ENCODE measurements around the gene ORAI2. TPM values are rescaled to one million over a fixed set of nuclear protein-coding genes. Genes with fewer than 3 reads are reported as not detected.

The ORAI2 gene
- total RNA-seq, 1 experiment from 2014 or later: 11.4 TPM

DNA sequence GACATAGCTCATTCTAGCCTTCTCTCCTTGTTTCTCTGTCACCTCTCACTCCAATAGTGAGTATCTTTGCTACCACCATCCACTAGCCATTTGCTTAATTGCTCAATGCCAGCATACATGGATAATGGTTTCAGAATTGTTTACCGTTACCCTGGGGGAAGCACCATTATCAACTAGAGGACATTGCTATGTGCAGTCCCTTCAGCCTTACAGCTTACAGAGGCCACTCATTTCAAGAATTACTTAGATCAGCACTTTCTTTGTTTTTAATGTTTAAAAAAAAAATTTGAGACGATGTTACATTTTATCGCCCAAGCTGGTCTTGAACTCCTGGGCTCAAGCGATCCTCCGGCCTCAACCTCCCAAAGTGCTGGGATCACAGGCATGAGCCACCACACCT, 14.8 kb upstream of the ORAI2 start:
- no peaks in the 10 kb centered on the region for H3K9me3 Mint-ChIP-seq (ENCODE audit: low read depth, unreplicated experiment)
- intact Hi-C loops (cut with micrococcal nuclease; ENCODE audit: unreplicated experiment): no loop called here
- no peaks in the 10 kb centered on the region for H3K4me1 Mint-ChIP-seq (ENCODE audit: low read depth, unreplicated experiment)
- no peak for TF ChIP-seq CTCF (IDR thresholded peaks at IDR 0.05; ENCODE audit: unreplicated experiment)
- CTCF ChIA-PET: no interaction called here
- DNase-seq: no peak
- no TSS peak for BruUV-seq (replicated peaks)
- peaks cover 22% of the 10 kb centered on the region for H3K36me3 Mint-ChIP-seq (ENCODE audit: insufficient read depth, unreplicated experiment)
- no peak overlapping the region for H3K4me3 Mint-ChIP-seq (ENCODE audit: low read depth, unreplicated experiment)
- H3K27ac Mint-ChIP-seq (ENCODE audit: unreplicated experiment): no peak overlapping the region
- no peaks in the 10 kb centered on the region for H3K27me3 Mint-ChIP-seq (ENCODE audit: unreplicated experiment)

DNA sequence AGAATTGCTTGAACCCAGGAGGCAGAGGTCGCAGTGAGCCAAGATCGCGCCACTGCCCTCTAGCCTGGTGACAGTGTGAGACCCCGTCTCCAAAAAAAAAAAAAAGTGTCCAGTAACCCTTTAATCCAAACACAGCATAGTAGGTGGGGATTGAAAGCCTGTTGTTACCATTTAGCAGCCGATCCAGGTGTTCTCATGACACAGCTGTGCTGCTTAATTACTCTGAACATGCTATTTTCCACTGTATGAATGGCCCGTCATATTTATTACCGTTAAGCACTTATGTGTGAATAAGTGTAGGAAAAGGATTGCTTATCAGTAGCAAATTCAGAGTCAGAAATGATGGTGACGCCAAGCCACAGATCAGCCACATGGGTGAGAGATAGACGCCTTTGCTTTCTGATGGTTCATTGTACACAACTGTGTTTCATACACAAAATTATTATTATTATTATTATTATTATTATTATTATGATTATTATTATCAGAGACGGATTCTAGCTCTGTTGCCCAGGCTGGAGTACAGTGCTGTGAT, 11.6 kb upstream of the ORAI2 start:
- Mint-ChIP-seq H3K4me1 (ENCODE audit: low read depth, unreplicated experiment) (no peaks in the 10 kb centered on the region), H3K27ac (ENCODE audit: unreplicated experiment) (no peak overlapping the region), H3K36me3 (ENCODE audit: insufficient read depth, unreplicated experiment) (peaks cover 29% of the 10 kb centered on the region), H3K27me3 (ENCODE audit: unreplicated experiment) (no peaks in the 10 kb centered on the region), H3K9me3 (ENCODE audit: low read depth, unreplicated experiment) (no peaks in the 10 kb centered on the region), H3K4me3 (ENCODE audit: low read depth, unreplicated experiment) (no peak overlapping the region)
- intact Hi-C loops (cut with micrococcal nuclease; ENCODE audit: unreplicated experiment): no loop called here
- BruUV-seq (replicated peaks): no TSS peak
- CTCF ChIA-PET: interaction anchor here (0.7 kb wide), 1 partner anchor 92 kb away, joined by 3 read pairs; no protein-coding TSS in a partner anchor
- DNase-seq: no peak
- TF ChIP-seq CTCF (IDR thresholded peaks at IDR 0.05; ENCODE audit: unreplicated experiment): no peak

- Mint-ChIP-seq H3K27me3 (ENCODE audit: unreplicated experiment) (no peaks in the 10 kb centered on the region), H3K4me3 (ENCODE audit: low read depth, unreplicated experiment) (no peak overlapping the region), H3K36me3 (ENCODE audit: insufficient read depth, unreplicated experiment) (peaks cover 15% of the 10 kb centered on the region), H3K9me3 (ENCODE audit: low read depth, unreplicated experiment) (no peaks in the 10 kb centered on the region), H3K27ac (ENCODE audit: unreplicated experiment) (no peak overlapping the region), H3K4me1 (ENCODE audit: low read depth, unreplicated experiment) (no peaks in the 10 kb centered on the region)
- intact Hi-C loops (cut with micrococcal nuclease; ENCODE audit: unreplicated experiment): no loop called here
- no TSS peak for BruUV-seq (replicated peaks)
- CTCF ChIA-PET: no interaction called here
- TF ChIP-seq CTCF (IDR thresholded peaks at IDR 0.05; ENCODE audit: unreplicated experiment): no peak
- no peak for DNase-seq
Observed at GRCh38 chr7:102424129-102424551, 9.2 kb upstream of the ORAI2 start.

DNA sequence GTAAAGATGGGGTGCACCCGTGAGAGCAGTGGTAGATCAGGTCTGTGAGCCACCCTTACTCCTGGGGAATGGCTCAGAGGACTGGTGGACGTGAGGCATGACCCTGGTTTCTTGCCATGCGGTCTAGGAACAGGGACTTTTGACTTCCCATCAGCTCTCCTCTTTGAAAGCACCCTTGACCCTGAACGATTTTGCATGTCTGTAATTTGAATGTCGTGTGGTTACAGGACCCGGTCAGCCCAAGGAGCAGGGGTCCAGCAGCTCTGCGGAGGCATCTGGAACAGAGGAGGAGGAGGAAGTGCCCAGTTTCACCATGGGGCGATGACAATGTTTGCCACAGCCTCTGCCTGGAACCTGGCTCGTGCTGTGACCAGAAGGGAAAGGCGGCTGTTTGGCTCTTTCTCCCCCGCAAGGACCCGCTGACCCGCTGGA, 8.6 kb upstream of the ORAI2 start:
- Mint-ChIP-seq H3K36me3 (ENCODE audit: insufficient read depth, unreplicated experiment) (peaks cover 15% of the 10 kb centered on the region), H3K9me3 (ENCODE audit: low read depth, unreplicated experiment) (no peaks in the 10 kb centered on the region), H3K27ac (ENCODE audit: unreplicated experiment) (no peak overlapping the region), H3K4me3 (ENCODE audit: low read depth, unreplicated experiment) (no peak overlapping the region), H3K27me3 (ENCODE audit: unreplicated experiment) (no peaks in the 10 kb centered on the region), H3K4me1 (ENCODE audit: low read depth, unreplicated experiment) (no peaks in the 10 kb centered on the region)
- CTCF ChIA-PET: no interaction called here
- BruUV-seq (replicated peaks): no TSS peak
- intact Hi-C loops (cut with micrococcal nuclease; ENCODE audit: unreplicated experiment): no loop called here
- TF ChIP-seq CTCF (IDR thresholded peaks at IDR 0.05; ENCODE audit: unreplicated experiment): no peak
- no peak for DNase-seq
